ENCODE results near the gene C16orf96. TPM values are rescaled to one million over a fixed set of nuclear protein-coding genes. Genes with fewer than 3 reads are reported as not detected.

C16orf96 gene
- polyA plus RNA-seq, 1 donor from 2014 or later, result 0.05 TPM

DNA sequence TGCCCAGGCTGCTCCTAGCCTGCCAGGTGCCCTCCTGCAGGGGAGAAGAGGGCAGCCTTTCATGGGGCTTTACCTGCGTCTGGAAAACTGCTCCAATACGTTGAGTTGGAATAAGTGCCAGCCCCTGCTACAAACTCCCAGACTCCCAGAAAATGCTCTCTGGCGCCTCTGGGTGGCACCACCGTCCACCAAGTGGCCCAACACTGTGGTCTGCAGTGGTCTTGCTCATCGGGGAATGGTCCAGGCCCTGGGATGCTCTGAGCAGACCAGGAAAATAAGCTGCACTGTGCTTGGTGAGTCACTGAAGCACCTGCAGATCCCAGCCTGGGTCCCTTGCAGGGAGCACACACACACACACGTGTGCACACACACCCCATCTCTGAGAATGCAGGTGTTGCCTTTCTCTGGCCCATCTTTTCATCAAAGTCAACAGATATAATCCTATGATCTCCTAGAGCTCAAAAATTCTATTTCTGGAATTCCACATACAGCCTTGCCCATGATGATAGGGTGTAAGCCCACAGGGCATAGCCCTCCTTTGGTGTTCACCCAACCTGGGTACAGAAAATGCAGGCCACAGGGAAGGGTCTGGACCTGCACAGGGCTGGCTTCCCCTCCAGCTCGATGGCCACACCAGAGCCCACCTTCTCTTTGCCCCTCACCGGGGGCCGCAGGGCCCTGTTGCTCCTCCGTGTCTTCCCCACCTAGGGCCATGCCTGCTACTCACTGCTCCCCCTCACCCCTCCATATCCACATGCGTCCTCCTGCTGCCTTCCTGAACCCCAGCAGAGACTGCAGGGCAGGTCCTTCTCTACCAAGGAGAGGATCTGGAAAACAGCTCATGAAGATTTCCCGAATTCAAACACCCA is 38.1 kb upstream of the C16orf96 start:
- Mint-ChIP-seq H3K27ac (no peak overlapping the region), H3K4me1 (peaks cover 19 to 23% (median 20%) of the 10 kb centered on the region in 3 donors), H3K9me3 (no peaks in the 10 kb centered on the region), H3K36me3 (no peaks in the 10 kb centered on the region), H3K4me3 (peak overlapping the region in 1 of 4 donors; percentile 6), H3K27me3 (no peaks in the 10 kb centered on the region)

DNA sequence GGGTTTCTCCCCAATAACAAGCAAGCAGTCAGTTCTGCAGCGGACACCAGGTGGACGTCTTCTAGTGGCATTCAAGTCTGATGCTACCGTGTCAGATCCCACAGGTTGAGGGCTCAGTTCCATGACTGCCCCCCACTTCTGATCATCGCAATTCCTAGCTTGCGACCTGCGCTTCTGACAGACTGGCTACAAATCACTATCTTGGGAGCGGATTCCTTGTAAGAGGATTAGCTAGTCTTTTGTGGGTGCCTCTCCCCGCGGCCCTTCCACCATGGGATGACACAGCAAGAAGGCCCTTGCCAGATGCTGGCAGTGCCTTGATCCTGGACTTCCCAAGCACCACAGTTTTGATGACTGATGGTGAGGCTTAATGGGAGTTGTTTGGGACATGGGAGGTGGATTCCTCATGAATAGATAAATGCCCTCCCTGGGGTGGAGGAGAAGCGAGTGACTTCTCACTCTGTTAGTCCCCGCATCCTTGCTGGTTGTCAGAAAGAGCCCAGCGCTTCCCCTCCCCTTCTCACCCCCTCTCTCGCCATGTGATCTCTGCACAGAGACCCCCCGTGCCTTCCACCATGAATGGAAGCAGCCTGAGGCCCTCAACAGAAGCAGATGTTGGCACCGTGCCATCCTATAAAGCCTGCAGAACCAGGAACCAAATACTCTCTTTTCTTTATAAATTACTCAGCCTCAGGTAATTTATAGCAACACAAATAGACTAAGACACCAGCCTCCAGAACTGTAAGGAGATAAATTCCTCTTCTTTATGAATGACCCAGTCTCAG is 36.7 kb upstream of the C16orf96 start:
- Mint-ChIP-seq H3K36me3 (peaks cover 3% of the 10 kb centered on the region), H3K4me1 (peaks cover 19 to 25% (median 23%) of the 10 kb centered on the region in 3 donors)

GRCh38 chr16:4520913-4521312 is 35.2 kb upstream of the C16orf96 start:
- peaks cover 7 to 14% (median 9%) of the 10 kb centered on the region in 3 donors for H3K4me1 Mint-ChIP-seq
- peaks cover 3% of the 10 kb centered on the region for H3K36me3 Mint-ChIP-seq
- H3K9me3 Mint-ChIP-seq, result no peaks in the 10 kb centered on the region
- H3K4me3 Mint-ChIP-seq, result no peak overlapping the region
- peaks cover 2% of the 10 kb centered on the region for H3K27me3 Mint-ChIP-seq
- H3K27ac Mint-ChIP-seq, result no peak overlapping the region

More for the DNA sequence above, 36.7 kb upstream of the C16orf96 start:
- no peak overlapping the region for H3K27ac Mint-ChIP-seq
- H3K4me3 Mint-ChIP-seq, result no peak overlapping the region
- no peaks in the 10 kb centered on the region for H3K27me3 Mint-ChIP-seq
- no peaks in the 10 kb centered on the region for H3K9me3 Mint-ChIP-seq

DNA sequence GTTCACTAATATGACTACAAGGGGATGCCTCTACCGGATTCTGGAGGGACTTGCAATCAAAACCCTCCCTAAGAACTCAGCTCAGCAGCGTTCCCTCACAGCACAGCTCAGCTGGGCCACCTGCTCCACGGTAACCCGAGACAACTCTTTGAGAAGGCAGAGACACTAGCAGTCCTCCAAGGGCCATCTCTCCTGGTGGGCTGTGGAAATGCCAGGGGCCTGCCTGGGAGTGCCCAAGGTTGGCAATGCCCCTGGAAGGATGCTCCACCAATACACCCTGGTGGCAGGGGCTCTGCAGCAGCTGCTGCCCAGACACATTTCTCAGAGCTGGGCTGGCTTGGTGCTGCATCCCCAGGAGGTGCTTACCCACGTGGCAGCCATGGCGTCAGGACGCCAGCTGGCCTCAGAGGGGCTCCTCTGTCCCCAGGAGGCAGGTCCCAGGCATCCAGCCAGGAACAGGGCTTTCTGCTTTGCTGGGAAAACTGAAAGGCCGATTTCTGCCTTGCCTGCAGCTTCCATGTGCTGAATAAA is 34.0 kb upstream of the C16orf96 start:
- H3K36me3 Mint-ChIP-seq, result peaks cover 3% of the 10 kb centered on the region
- no peaks in the 10 kb centered on the region for H3K9me3 Mint-ChIP-seq
- H3K4me1 Mint-ChIP-seq, result peaks cover 5 to 15% (median 6%) of the 10 kb centered on the region in 3 donors
- H3K27me3 Mint-ChIP-seq, result peaks cover 2% of the 10 kb centered on the region
- H3K4me3 Mint-ChIP-seq, result no peak overlapping the region
- H3K27ac Mint-ChIP-seq, result no peak overlapping the region

DNA sequence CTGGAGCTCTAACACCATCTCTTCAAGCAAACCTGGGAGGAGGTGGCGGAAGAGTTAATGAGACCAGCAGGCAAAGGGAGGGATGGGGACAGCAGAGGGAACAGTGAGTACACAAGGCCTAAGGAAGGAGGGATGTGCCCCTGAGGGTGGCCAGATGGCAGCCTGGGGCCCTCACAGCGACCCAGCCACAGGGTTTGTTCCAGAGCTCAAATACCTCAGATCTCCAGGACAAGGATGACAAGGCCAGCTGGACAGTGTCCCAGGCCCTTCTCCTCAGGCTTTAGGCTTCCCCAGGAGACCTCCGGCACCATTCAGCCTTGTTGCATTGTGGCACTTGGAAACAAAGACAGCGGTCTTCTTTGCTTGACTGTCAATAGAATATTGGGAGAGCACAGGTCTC is 32.5 kb upstream of the C16orf96 start:
- Mint-ChIP-seq H3K36me3 (peaks cover 3% of the 10 kb centered on the region), H3K4me3 (no peak overlapping the region), H3K4me1 (peaks cover 6 to 21% (median 8%) of the 10 kb centered on the region in 3 donors), H3K27ac (peak overlapping the region in 2 of 3 donors; percentile 42 to 59), H3K9me3 (no peaks in the 10 kb centered on the region), H3K27me3 (peaks cover 2% of the 10 kb centered on the region)

DNA sequence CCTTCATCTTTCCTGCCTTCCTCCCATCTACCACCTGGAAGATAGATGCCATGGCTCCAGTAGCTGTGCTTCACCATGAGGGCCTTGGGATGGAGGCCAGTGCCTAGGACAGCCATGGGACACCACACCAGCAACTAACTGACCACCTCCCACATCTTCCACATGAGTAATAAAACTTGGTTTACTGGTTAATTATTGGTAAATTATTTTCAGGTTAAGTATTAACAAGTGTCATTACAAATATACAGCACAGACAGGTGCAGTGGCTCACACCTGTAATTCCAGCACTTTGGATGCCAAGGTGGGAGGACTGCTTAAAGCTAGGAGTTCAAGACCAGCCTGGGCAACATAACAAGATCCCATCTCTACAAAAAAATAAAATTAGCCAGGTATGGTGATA is 31.6 kb upstream of the C16orf96 start:
- Mint-ChIP-seq H3K27ac (no peak overlapping the region), H3K4me3 (no peak overlapping the region), H3K27me3 (peaks cover 2% of the 10 kb centered on the region), H3K36me3 (peaks cover 3% of the 10 kb centered on the region), H3K9me3 (no peaks in the 10 kb centered on the region), H3K4me1 (peaks cover 10 to 26% (median 15%) of the 10 kb centered on the region in 3 donors)

GRCh38 chr16:4525069-4525468 is 31.1 kb upstream of the C16orf96 start:
- H3K27me3 Mint-ChIP-seq, result peaks cover 2% of the 10 kb centered on the region
- no peaks in the 10 kb centered on the region for H3K9me3 Mint-ChIP-seq
- peaks cover 3% of the 10 kb centered on the region for H3K36me3 Mint-ChIP-seq
- no peak overlapping the region for H3K4me3 Mint-ChIP-seq
- no peak overlapping the region for H3K27ac Mint-ChIP-seq
- H3K4me1 Mint-ChIP-seq, result peaks cover 14 to 30% (median 17%) of the 10 kb centered on the region in 3 donors

- Mint-ChIP-seq H3K27me3 (peaks cover 2% of the 10 kb centered on the region), H3K4me3 (no peak overlapping the region), H3K4me1 (peaks cover 19 to 32% (median 19%) of the 10 kb centered on the region in 3 donors), H3K9me3 (no peaks in the 10 kb centered on the region), H3K27ac (peak overlapping the region in 1 of 3 donors; percentile 51), H3K36me3 (peaks cover 3% of the 10 kb centered on the region)
Observed at GRCh38 chr16:4525634-4526277, 30.4 kb upstream of the C16orf96 start.

DNA sequence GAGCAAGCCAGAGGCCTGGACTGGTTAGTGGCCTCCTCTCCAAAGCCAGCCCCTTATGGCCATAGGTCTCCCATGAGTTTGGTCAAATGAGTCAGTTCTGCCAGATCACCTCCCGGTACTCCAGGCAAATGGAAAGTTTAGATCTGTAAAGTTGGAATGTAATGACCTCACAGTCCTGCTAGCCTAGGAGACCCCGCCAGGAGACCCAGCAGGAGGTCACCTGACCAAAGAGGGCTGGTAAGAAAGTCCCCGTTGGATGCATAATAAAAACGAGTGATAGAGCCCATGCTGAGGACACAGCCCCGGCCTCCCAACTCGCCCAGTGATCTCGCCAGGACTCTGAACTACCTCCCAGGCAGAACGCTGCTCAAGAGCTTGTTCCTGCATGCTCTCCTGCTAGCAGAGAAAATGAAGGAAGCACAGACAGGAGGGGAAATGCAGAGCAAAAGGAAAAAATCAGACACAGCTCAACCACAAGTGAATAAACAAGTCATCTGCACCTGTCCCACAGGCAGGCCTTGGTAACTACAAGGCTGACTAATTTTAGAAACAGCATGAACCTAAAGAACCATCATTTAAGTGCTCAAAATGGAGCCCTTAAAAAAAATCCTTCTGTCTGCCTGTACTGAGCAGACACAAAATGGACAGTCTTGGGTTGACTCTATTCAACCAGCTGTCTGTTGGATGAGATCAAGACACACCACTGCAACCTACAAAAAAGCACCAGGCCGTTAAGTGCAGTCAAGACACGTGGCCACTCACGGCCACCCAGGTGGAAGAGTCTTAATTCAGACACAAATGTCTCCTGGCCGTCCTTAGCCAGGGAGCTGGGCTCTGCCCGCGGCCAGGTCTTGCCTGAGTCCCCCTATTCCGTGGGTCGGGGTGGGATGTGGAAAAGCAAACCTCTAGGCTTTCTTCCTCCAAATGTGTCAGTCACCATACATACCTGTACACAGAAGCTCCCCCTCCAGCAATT is 26.8 kb upstream of the C16orf96 start:
- Mint-ChIP-seq H3K9me3 (no peaks in the 10 kb centered on the region), H3K4me3 (peak overlapping the region in 3 of 4 donors; percentile 27 to 87 (median 86)), H3K4me1 (peaks cover 21 to 27% (median 21%) of the 10 kb centered on the region in 3 donors), H3K36me3 (peaks cover 8% of the 10 kb centered on the region), H3K27ac (peak overlapping the region; percentile 72 to 84 (median 77)), H3K27me3 (peaks cover 2% of the 10 kb centered on the region)

- H3K36me3 Mint-ChIP-seq, result peaks cover 8% of the 10 kb centered on the region
- no peaks in the 10 kb centered on the region for H3K9me3 Mint-ChIP-seq
- H3K4me1 Mint-ChIP-seq, result peaks cover 23 to 27% (median 25%) of the 10 kb centered on the region in 3 donors
- no peaks in the 10 kb centered on the region for H3K27me3 Mint-ChIP-seq
- H3K27ac Mint-ChIP-seq, result peak overlapping the region in 2 of 3 donors; percentile 3 to 39
- peak overlapping the region in 1 of 4 donors; percentile 15 for H3K4me3 Mint-ChIP-seq
Observed at GRCh38 chr16:4531811-4532210, 24.3 kb upstream of the C16orf96 start.

DNA sequence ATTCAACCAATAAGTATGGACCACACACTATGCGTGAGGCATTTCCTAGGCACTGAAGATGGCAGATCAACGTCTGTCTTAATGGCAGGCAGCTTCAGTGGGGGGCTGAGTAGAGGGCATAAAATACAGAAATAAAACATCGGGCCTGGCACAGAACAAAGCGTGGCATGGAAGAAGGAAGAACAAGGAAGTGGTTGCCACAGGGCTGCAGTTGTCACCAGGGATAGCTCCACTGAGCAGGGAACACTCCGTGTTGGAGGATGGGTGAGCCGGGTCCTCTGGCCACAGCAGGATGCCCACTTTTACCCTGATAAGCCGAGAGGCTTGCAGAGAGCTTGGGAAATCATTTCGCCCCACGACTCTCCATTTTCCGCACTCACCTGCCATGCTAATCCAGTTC is 23.9 kb upstream of the C16orf96 start:
- H3K4me1 Mint-ChIP-seq, result peaks cover 26 to 29% (median 28%) of the 10 kb centered on the region in 3 donors
- no peaks in the 10 kb centered on the region for H3K27me3 Mint-ChIP-seq
- H3K4me3 Mint-ChIP-seq, result peak overlapping the region in 1 of 4 donors; percentile 15
- H3K36me3 Mint-ChIP-seq, result peaks cover 8% of the 10 kb centered on the region
- H3K9me3 Mint-ChIP-seq, result no peaks in the 10 kb centered on the region
- H3K27ac Mint-ChIP-seq, result peak overlapping the region in 1 of 3 donors; percentile 3

DNA sequence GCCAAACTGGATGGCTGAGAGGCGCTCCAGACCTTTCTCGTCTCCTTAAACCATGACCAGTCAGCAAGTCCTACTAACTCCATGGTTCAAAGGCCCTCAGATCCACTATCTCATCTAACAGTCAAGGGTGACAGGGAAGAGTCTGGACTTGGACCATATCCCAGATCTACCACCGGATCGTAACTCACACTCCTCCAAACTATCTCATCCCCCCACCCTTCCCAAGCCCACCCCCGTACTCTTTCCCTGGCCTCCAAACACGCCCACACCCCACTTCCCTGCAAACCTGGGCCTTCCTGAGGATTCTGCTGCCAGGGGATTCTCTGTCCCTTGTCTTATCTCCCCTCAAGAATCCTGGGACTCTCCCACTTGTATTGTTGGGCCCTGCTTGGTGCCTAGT is 22.6 kb upstream of the C16orf96 start:
- Mint-ChIP-seq H3K27ac (no peak overlapping the region), H3K36me3 (peaks cover 8% of the 10 kb centered on the region), H3K4me1 (peaks cover 21 to 29% (median 23%) of the 10 kb centered on the region in 3 donors), H3K27me3 (no peaks in the 10 kb centered on the region), H3K9me3 (no peaks in the 10 kb centered on the region), H3K4me3 (peak overlapping the region in 2 of 4 donors; percentile 27 to 60)

GRCh38 chr16:4534151-4534790 is 21.9 kb upstream of the C16orf96 start:
- peaks cover 8% of the 10 kb centered on the region for H3K36me3 Mint-ChIP-seq
- H3K27ac Mint-ChIP-seq, result peak overlapping the region in 2 of 3 donors; percentile 37 to 76
- H3K4me1 Mint-ChIP-seq, result peaks cover 19 to 24% (median 22%) of the 10 kb centered on the region in 3 donors
- H3K4me3 Mint-ChIP-seq, result peak overlapping the region in 2 of 4 donors; percentile 58 to 63
- H3K27me3 Mint-ChIP-seq, result no peaks in the 10 kb centered on the region
- peaks cover 0 to 3% (median 0%) of the 10 kb centered on the region in 3 donors for H3K9me3 Mint-ChIP-seq

All from IgD-negative memory B cell (primary cell).